HUES64 (cell line): Measurements from ENCODE around the gene NKX2-4.
"Not testable (repeated sequence)": the region's sequence is repeated elsewhere in the genome, so short reads cannot be mapped to it uniquely, and the experiment has no call there.

Experiments used
- H3K27ac ChIP-seq: 2 replicates; pipeline ENCODE4 v1.7.0; 2013; ENCODE audit warnings: low read depth, low read length, inconsistent platforms
- H3K27me3 ChIP-seq: 2 replicates; pipeline ENCODE4 v1.6.1; 2013; ENCODE audit warnings: mild to moderate bottlenecking, low read length; ENCODE audit not compliant: insufficient read depth
- H3K36me3 ChIP-seq: 2 replicates; pipeline ENCODE4 v1.6.1; 2013; ENCODE audit warnings: mild to moderate bottlenecking, low read length; ENCODE audit not compliant: insufficient read depth
- H3K4me1 ChIP-seq: 2 replicates; pipeline ENCODE4 v1.6.1; 2013; ENCODE audit warnings: mild to moderate bottlenecking, low read length, moderate library complexity; ENCODE audit not compliant: insufficient read depth
- H3K4me3 ChIP-seq: 2 replicates; pipeline ENCODE4 v1.5.1; 2013; ENCODE audit warnings: mild to moderate bottlenecking, low read length, moderate library complexity
- H3K9ac ChIP-seq: 2 replicates; pipeline ENCODE4 v1.6.1; 2013; ENCODE audit warnings: mild to moderate bottlenecking, low read depth, low read length
- H3K9me3 ChIP-seq: 2 replicates; pipeline ENCODE4 v1.6.1; 2013; ENCODE audit warnings: low read depth, low read length; ENCODE audit not compliant: insufficient read depth
- WGBS: fragments of 150-250, 120-280 bp; methylation state at CpG from one replicate; pipeline ENCODE4 v1.1.7; 2013; ENCODE audit warnings: missing lambda C conversion rate; 5-methylcytosine and 5-hydroxymethylcytosine counted together

NKX2-4 gene

GRCh38 chr20:21419147-21419546 is 21.8 kb upstream of the NKX2-4 start:
- not testable (repeated sequence) for H3K4me1 ChIP-seq, H3K27me3 ChIP-seq, H3K4me3 ChIP-seq, H3K9me3 ChIP-seq, H3K27ac ChIP-seq, H3K36me3 ChIP-seq, H3K9ac ChIP-seq
- 38% methylated on average over 1 of the region's 2 CpGs for WGBS

- H3K27me3 ChIP-seq, H3K9me3 ChIP-seq, H3K4me1 ChIP-seq, H3K4me3 ChIP-seq, H3K27ac ChIP-seq, H3K9ac ChIP-seq, H3K36me3 ChIP-seq: not testable (repeated sequence)
- 60% methylated on average over 3 of the region's 3 CpGs for WGBS
These were observed 16.7 kb upstream of the NKX2-4 start for GRCh38 chr20:21413996-21414395.

GRCh38 chr20:21411725-21412124 is 14.4 kb upstream of the NKX2-4 start:
- H3K4me3 ChIP-seq = no peak overlapping the region
- H3K9ac ChIP-seq = no peak overlapping the region
- H3K27ac ChIP-seq = no peak overlapping the region
- H3K9me3 ChIP-seq = no peaks in the 10 kb centered on the region
- no peaks in the 10 kb centered on the region for H3K4me1 ChIP-seq
- no peaks in the 10 kb centered on the region for H3K36me3 ChIP-seq
- H3K27me3 ChIP-seq = no peaks in the 10 kb centered on the region

GRCh38 chr20:21399005-21399475 is 1.7 kb upstream of the NKX2-4 start:
- Histone ChIP-seq H3K27ac (no peak overlapping the region), H3K9me3 (no peaks in the 10 kb centered on the region), H3K4me3 (no peak overlapping the region), H3K36me3 (no peaks in the 10 kb centered on the region), H3K4me1 (peaks cover 5% of the 10 kb centered on the region; the same call in 1 of the 2 replicates), H3K9ac (no peak overlapping the region), H3K27me3 (peaks cover 98% of the 10 kb centered on the region)
- 39% methylated on average over 5 of the region's 5 CpGs for WGBS

- 36% methylated on average over 8 of the region's 10 CpGs for WGBS
- Histone ChIP-seq H3K9ac (no peak overlapping the region), H3K27me3 (peaks cover 98% of the 10 kb centered on the region)
These were observed 1.0 kb upstream of the NKX2-4 start for GRCh38 chr20:21398109-21399004.

GRCh38 chr20:21396599-21397340 is 556 bp downstream of the NKX2-4 start:
- no peaks in the 10 kb centered on the region for H3K9me3 ChIP-seq
- peaks cover 100% of the 10 kb centered on the region for H3K27me3 ChIP-seq
- H3K9ac ChIP-seq = no peak overlapping the region; the same call in 1 of the 2 replicates
- peak overlapping the region; percentile 35 for H3K4me3 ChIP-seq
- WGBS = 1% methylated on average over 116 of the region's 116 CpGs
- H3K4me1 ChIP-seq = peaks cover 12% of the 10 kb centered on the region
- no peak overlapping the region for H3K27ac ChIP-seq
- no peaks in the 10 kb centered on the region for H3K36me3 ChIP-seq

More at GRCh38 chr20:21398109-21399004, 1.0 kb upstream of the NKX2-4 start:
- H3K4me3 ChIP-seq = no peak overlapping the region
- H3K4me1 ChIP-seq = peaks cover 5% of the 10 kb centered on the region; the same call in 1 of the 2 replicates
- no peak overlapping the region for H3K27ac ChIP-seq
- no peaks in the 10 kb centered on the region for H3K9me3 ChIP-seq
- H3K36me3 ChIP-seq = no peaks in the 10 kb centered on the region

GRCh38 chr20:21395666-21396598 is 1.4 kb downstream of the NKX2-4 start:
- H3K4me3 ChIP-seq = peak overlapping the region; percentile 35; the same call in 1 of the 2 replicates
- H3K9me3 ChIP-seq = no peaks in the 10 kb centered on the region
- under 1% methylated on average over 103 of the region's 103 CpGs for WGBS
- no peaks in the 10 kb centered on the region for H3K36me3 ChIP-seq
- H3K27me3 ChIP-seq = peaks cover 100% of the 10 kb centered on the region
- H3K27ac ChIP-seq = no peak overlapping the region
- H3K4me1 ChIP-seq = peaks cover 13% of the 10 kb centered on the region
- H3K9ac ChIP-seq = no peak overlapping the region; the same call in 1 of the 2 replicates

- Histone ChIP-seq H3K4me3 (no peak overlapping the region), H3K27me3 (peaks cover 100% of the 10 kb centered on the region), H3K36me3 (peaks cover under 1% of the 10 kb centered on the region; the same call in 1 of the 2 replicates), H3K9ac (no peak overlapping the region), H3K4me1 (peaks cover 19% of the 10 kb centered on the region), H3K9me3 (no peaks in the 10 kb centered on the region), H3K27ac (no peak overlapping the region)
- 16% methylated on average over 6 of the region's 6 CpGs for WGBS
These were observed 2.2 kb downstream of the NKX2-4 start for GRCh38 chr20:21395051-21395665.

- Histone ChIP-seq H3K9ac (no peak overlapping the region), H3K4me3 (no peak overlapping the region), H3K9me3 (no peaks in the 10 kb centered on the region), H3K4me1 (peaks cover 21% of the 10 kb centered on the region), H3K27me3 (peaks cover 100% of the 10 kb centered on the region), H3K36me3 (peaks cover 7% of the 10 kb centered on the region), H3K27ac (no peak overlapping the region)
- WGBS = 0% methylated on average over 1 of the region's 3 CpGs
These were observed 2.8 kb downstream of the NKX2-4 start for GRCh38 chr20:21394551-21394950.

GRCh38 chr20:21393816-21394519 is 3.4 kb downstream of the NKX2-4 start:
- Histone ChIP-seq H3K4me3 (no peak overlapping the region), H3K27me3 (peaks cover 100% of the 10 kb centered on the region), H3K9me3 (no peaks in the 10 kb centered on the region), H3K36me3 (peaks cover 12% of the 10 kb centered on the region), H3K27ac (no peak overlapping the region), H3K4me1 (peaks cover 21% of the 10 kb centered on the region), H3K9ac (no peak overlapping the region)
- WGBS = 71% methylated on average over 1 of the region's 4 CpGs
